Glutamatergic neuron (in vitro differentiated cells): Measurements from ENCODE around the gene COL25A1. TPM values are rescaled to one million over a fixed set of nuclear protein-coding genes. Genes with fewer than 3 reads are reported as not detected.
"Not testable (repeated sequence)": the region's sequence is repeated elsewhere in the genome, so short reads cannot be mapped to it uniquely, and the experiment has no call there.

Source experiments
- DNase-seq: peaks from one replicate; pipeline ENCODE4 v3.0.0; 2022
- H3K27ac Mint-ChIP-seq: one replicate; pipeline ENCODE4 v1.8.0; 2020; ENCODE audit warnings: mild to moderate bottlenecking, mixed read lengths, inconsistent platforms; ENCODE audit not compliant: unreplicated experiment
- H3K27me3 Mint-ChIP-seq: one replicate; pipeline ENCODE4 v1.8.0; 2020; ENCODE audit warnings: mild to moderate bottlenecking, moderate library complexity, mixed read lengths, inconsistent platforms; ENCODE audit not compliant: unreplicated experiment
- H3K36me3 Mint-ChIP-seq: one replicate; pipeline ENCODE4 v1.8.0; 2020; ENCODE audit warnings: mild to moderate bottlenecking, mixed read lengths, inconsistent platforms; ENCODE audit not compliant: unreplicated experiment
- H3K4me1 Mint-ChIP-seq: one replicate; pipeline ENCODE4 v1.8.0; 2020; ENCODE audit warnings: mild to moderate bottlenecking, low read depth, mixed read lengths, inconsistent platforms; ENCODE audit not compliant: unreplicated experiment
- H3K4me3 Mint-ChIP-seq: one replicate; pipeline ENCODE4 v1.8.0; 2020; ENCODE audit warnings: mild to moderate bottlenecking, mixed read lengths, inconsistent platforms; ENCODE audit not compliant: unreplicated experiment
- H3K9me3 Mint-ChIP-seq: one replicate; pipeline ENCODE4 v1.8.0; 2020; ENCODE audit warnings: mild to moderate bottlenecking, moderate library complexity, mixed read lengths, inconsistent platforms; ENCODE audit not compliant: unreplicated experiment
- total RNA-seq: library from RNA; stranded (reverse); fragmentation: NEBNext Ultra II Directional; extraction: Animal tissue kit (Norgen Biotek cat#: 25700); gene quantifications from one replicate; pipeline ENCODE4 v1.2.1, GENCODE V29; 2021; ENCODE audit not compliant: unreplicated experiment
- TF ChIP-seq, protein P1 (sequence below): fragments of 200-600 bp; sonication (generic); IDR thresholded peaks from one replicate; pipeline ENCODE4 v1.5.0; 2021; ENCODE audit not compliant: partially characterized antibody, unreplicated experiment

The COL25A1 gene
- total RNA-seq, 1 donor from 2014 or later = 1.1 TPM

GRCh38 chr4:108943371-108943770, 359.1 kb downstream of the COL25A1 start:
- TF ChIP-seq, protein P1, sequence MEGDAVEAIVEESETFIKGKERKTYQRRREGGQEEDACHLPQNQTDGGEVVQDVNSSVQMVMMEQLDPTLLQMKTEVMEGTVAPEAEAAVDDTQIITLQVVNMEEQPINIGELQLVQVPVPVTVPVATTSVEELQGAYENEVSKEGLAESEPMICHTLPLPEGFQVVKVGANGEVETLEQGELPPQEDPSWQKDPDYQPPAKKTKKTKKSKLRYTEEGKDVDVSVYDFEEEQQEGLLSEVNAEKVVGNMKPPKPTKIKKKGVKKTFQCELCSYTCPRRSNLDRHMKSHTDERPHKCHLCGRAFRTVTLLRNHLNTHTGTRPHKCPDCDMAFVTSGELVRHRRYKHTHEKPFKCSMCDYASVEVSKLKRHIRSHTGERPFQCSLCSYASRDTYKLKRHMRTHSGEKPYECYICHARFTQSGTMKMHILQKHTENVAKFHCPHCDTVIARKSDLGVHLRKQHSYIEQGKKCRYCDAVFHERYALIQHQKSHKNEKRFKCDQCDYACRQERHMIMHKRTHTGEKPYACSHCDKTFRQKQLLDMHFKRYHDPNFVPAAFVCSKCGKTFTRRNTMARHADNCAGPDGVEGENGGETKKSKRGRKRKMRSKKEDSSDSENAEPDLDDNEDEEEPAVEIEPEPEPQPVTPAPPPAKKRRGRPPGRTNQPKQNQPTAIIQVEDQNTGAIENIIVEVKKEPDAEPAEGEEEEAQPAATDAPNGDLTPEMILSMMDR = no peak
- Mint-ChIP-seq H3K27me3 (no peaks in the 10 kb centered on the region), H3K36me3 (no peaks in the 10 kb centered on the region), H3K9me3 (no peaks in the 10 kb centered on the region), H3K4me3 (no peak overlapping the region), H3K4me1 (peaks cover 1% of the 10 kb centered on the region), H3K27ac (no peak overlapping the region)
- DNase-seq = no peak

DNA sequence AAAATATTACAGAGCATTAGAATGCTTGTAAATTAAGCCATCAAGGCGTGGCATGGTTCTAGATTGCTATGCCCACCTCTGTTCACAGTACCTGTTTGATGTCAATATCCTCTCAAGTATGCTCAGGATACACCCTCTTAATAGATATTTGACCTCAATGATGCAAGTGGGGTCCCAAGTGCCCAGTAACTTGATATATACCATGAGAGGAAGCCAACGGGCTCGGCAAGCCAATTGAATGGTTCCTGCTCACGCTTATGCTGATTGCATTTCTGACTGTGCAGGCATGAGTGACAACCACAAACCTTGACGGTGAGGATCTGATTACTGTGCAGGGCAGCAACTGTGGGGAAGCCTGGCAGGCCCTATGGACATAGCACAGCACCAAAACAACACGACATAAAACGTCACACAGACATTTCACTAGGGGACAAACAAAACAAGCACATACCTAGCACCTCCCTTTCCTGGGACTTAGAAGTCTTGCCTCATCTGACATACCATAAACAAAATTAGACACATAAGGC, 360.5 kb downstream of the COL25A1 start:
- H3K27me3 Mint-ChIP-seq = no peaks in the 10 kb centered on the region

DNA sequence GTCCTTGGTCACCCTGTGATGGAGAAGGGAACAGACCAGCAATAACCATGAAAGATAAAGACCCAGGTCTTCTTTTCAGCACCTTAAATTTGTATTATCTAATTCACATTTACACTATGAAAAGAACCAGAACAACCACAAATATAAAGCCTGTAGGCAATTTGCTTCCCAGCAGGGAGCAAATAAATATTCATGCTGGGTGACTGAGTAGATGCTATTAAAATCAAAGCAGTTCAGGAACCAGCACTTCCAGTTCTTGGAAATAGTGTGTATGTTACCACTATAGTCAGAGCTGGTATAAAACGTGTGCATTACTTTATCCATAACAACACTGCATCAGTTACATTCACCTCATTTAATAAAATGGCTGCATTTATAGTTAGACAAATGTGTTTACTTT, 361.8 kb downstream of the COL25A1 start:
- Mint-ChIP-seq H3K27me3 (no peaks in the 10 kb centered on the region), H3K4me3 (no peak overlapping the region), H3K36me3 (no peaks in the 10 kb centered on the region), H3K4me1 (peaks cover 1% of the 10 kb centered on the region), H3K9me3 (no peaks in the 10 kb centered on the region), H3K27ac (no peak overlapping the region)
- TF ChIP-seq, protein P1 = no peak
- no peak for DNase-seq

More for the DNA sequence above, 360.5 kb downstream of the COL25A1 start:
- Mint-ChIP-seq H3K36me3 (no peaks in the 10 kb centered on the region), H3K4me3 (no peak overlapping the region), H3K9me3 (no peaks in the 10 kb centered on the region), H3K27ac (no peak overlapping the region), H3K4me1 (peaks cover 1% of the 10 kb centered on the region)
- TF ChIP-seq, protein P1 = no peak
- no peak for DNase-seq

GRCh38 chr4:108940149-108940548, 362.3 kb downstream of the COL25A1 start:
- H3K4me3 Mint-ChIP-seq = no peak overlapping the region
- no peak overlapping the region for H3K27ac Mint-ChIP-seq
- H3K9me3 Mint-ChIP-seq = no peaks in the 10 kb centered on the region
- no peak for DNase-seq
- H3K27me3 Mint-ChIP-seq = no peaks in the 10 kb centered on the region
- no peaks in the 10 kb centered on the region for H3K36me3 Mint-ChIP-seq
- TF ChIP-seq, protein P1 = no peak
- peaks cover 1% of the 10 kb centered on the region for H3K4me1 Mint-ChIP-seq

DNA sequence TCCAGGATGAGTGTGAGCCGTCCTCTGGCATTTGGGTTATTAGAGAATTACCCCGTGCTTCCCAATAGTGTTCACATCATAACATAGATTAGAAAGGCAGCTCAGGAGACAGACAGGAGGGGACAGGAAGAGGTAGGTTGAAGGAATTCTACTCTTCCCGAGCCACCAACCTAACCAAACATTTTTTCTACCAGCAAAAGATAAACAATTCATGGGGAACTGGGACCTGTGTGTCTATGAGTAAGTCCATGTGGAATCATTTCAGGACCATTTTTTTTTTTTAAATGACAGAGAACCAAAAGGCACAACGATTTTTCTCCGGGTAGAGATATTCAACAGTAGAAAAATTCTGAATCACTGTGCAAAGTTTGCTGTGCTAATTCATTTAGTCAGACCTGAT, 365.4 kb downstream of the COL25A1 start:
- H3K4me1 Mint-ChIP-seq = peaks cover 1% of the 10 kb centered on the region
- H3K27me3 Mint-ChIP-seq = no peaks in the 10 kb centered on the region
- H3K9me3 Mint-ChIP-seq = no peaks in the 10 kb centered on the region
- no peak for DNase-seq
- no peak overlapping the region for H3K4me3 Mint-ChIP-seq
- no peaks in the 10 kb centered on the region for H3K36me3 Mint-ChIP-seq
- TF ChIP-seq, protein P1 = no peak
- H3K27ac Mint-ChIP-seq = no peak overlapping the region

GRCh38 chr4:108933925-108934324, 368.5 kb downstream of the COL25A1 start:
- not testable (repeated sequence) for DNase-seq, H3K4me3 Mint-ChIP-seq, H3K4me1 Mint-ChIP-seq, H3K36me3 Mint-ChIP-seq, H3K27me3 Mint-ChIP-seq, H3K27ac Mint-ChIP-seq, H3K9me3 Mint-ChIP-seq
